GM12878 (cell line): ENCODE data around the gene CYP4F8.

Experiments
- BACH1 ChIP-seq: fragments of 450-650 bp; IDR thresholded peaks from 2 replicates; pipeline ENCODE4 v1.6.1; 2017; ENCODE audit warnings: mild to moderate bottlenecking, borderline replicate concordance
- CBFB ChIP-seq: IDR thresholded peaks from 2 replicates; pipeline ENCODE4 v1.6.1; 2016; ENCODE audit warnings: antibody characterized with exemption, low read depth
- CBX3 ChIP-seq: fragments of 200-600 bp; sonication (generic); IDR thresholded peaks from 2 replicates; pipeline ENCODE4 v1.6.1; 2016; ENCODE audit warnings: low read depth, borderline replicate concordance
- CHD1 ChIP-seq: IDR thresholded peaks from 2 replicates; pipeline ENCODE4 v1.6.1; 2012; ENCODE audit warnings: low read depth, low read length, improper control_type of control experiment
- POLR2A ChIP-seq: IDR thresholded peaks from 2 replicates; pipeline ENCODE4 v1.6.1; 2011; ENCODE audit warnings: low read depth, mild to moderate bottlenecking, low read length
- POLR2AphosphoS5 ChIP-seq: IDR thresholded peaks from 2 replicates; pipeline ENCODE4 v1.6.1; 2011; ENCODE audit warnings: mild to moderate bottlenecking, low read length, inconsistent platforms
- RAD21 ChIP-seq: IDR thresholded peaks from 2 replicates; pipeline ENCODE4 v1.6.1; 2011; ENCODE audit warnings: mild to moderate bottlenecking, low read depth, low read length, moderate library complexity; ENCODE audit not compliant: insufficient read depth
- RUNX3 ChIP-seq: IDR thresholded peaks from 2 replicates; pipeline ENCODE4 v1.6.1; 2012; ENCODE audit warnings: low read length, inconsistent platforms
- TARDBP ChIP-seq: IDR thresholded peaks from 2 replicates; pipeline ENCODE4 v1.6.1; 2016; ENCODE audit warnings: borderline replicate concordance
- TCF7 ChIP-seq: IDR thresholded peaks from 2 replicates; pipeline ENCODE4 v1.6.1; 2014; ENCODE audit warnings: antibody characterized with exemption, borderline replicate concordance
- TF ChIP-seq, protein P1 (sequence below): IDR thresholded peaks from 2 replicates; pipeline ENCODE4 v1.6.1; 2012; ENCODE audit warnings: mild to moderate bottlenecking, low read depth, low read length
- TF ChIP-seq, protein P2 (sequence below), 3 experiments: IDR thresholded peaks in 2 of 3; conservative IDR thresholded peaks in 1 of 3; 2 replicates each; pipeline ENCODE4 v1.5.1; 2011; ENCODE audit warnings: low read depth in 3 of 3, low read length in 3 of 3, mild to moderate bottlenecking in 3 of 3, control low read depth in 2 of 3, moderate library complexity in 2 of 3, inconsistent platforms in 1 of 3, mixed read lengths in 1 of 3; ENCODE audit not compliant: control insufficient read depth in 2 of 3, insufficient read depth in 1 of 3; ENCODE audit errors: extremely low read depth in 1 of 3
- TF ChIP-seq, protein P3 (sequence below): IDR thresholded peaks from 2 replicates; pipeline ENCODE4 v1.6.1; 2012; ENCODE audit warnings: low read depth, low read length, improper control_type of control experiment
- TF ChIP-seq, protein P4 (sequence below): IDR thresholded peaks from 2 replicates; pipeline ENCODE4 v1.6.1; 2011; ENCODE audit warnings: low read depth, low read length, improper control_type of control experiment, borderline replicate concordance

DNA sequence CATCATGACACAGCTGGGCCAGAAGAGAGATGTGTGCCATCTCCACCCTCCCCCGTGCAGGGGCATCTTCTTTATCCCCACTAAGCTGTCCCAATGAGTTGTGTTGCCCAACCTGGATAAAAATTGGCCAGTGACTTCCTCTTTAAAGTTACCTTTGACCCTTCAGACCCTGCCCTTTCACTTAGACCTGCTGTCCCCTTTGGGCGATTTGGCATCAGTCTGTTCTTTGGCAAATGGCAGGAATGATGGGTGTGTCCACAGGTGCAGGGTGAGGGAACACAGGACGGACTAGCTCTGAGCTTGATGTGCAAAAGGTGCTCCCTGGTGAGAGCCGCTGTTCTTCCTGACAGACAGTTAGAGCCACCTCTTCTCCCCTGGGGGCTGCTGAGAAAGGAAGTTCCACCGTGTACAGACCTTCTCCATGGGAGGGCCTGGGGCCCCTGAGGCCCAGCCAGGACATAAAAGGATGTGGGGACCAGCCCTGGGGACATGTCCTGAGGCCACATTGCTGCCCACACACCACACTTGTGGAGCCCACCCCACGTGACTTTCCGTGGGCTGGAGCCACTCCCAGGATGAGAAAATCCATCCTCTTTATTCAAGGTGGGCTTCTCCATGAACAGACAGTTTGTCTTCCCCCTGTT, 1.7 kb downstream of the CYP4F8 start:
- TF ChIP-seq, protein P1, sequence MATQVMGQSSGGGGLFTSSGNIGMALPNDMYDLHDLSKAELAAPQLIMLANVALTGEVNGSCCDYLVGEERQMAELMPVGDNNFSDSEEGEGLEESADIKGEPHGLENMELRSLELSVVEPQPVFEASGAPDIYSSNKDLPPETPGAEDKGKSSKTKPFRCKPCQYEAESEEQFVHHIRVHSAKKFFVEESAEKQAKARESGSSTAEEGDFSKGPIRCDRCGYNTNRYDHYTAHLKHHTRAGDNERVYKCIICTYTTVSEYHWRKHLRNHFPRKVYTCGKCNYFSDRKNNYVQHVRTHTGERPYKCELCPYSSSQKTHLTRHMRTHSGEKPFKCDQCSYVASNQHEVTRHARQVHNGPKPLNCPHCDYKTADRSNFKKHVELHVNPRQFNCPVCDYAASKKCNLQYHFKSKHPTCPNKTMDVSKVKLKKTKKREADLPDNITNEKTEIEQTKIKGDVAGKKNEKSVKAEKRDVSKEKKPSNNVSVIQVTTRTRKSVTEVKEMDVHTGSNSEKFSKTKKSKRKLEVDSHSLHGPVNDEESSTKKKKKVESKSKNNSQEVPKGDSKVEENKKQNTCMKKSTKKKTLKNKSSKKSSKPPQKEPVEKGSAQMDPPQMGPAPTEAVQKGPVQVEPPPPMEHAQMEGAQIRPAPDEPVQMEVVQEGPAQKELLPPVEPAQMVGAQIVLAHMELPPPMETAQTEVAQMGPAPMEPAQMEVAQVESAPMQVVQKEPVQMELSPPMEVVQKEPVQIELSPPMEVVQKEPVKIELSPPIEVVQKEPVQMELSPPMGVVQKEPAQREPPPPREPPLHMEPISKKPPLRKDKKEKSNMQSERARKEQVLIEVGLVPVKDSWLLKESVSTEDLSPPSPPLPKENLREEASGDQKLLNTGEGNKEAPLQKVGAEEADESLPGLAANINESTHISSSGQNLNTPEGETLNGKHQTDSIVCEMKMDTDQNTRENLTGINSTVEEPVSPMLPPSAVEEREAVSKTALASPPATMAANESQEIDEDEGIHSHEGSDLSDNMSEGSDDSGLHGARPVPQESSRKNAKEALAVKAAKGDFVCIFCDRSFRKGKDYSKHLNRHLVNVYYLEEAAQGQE: no peak
- TF ChIP-seq, protein P2, sequence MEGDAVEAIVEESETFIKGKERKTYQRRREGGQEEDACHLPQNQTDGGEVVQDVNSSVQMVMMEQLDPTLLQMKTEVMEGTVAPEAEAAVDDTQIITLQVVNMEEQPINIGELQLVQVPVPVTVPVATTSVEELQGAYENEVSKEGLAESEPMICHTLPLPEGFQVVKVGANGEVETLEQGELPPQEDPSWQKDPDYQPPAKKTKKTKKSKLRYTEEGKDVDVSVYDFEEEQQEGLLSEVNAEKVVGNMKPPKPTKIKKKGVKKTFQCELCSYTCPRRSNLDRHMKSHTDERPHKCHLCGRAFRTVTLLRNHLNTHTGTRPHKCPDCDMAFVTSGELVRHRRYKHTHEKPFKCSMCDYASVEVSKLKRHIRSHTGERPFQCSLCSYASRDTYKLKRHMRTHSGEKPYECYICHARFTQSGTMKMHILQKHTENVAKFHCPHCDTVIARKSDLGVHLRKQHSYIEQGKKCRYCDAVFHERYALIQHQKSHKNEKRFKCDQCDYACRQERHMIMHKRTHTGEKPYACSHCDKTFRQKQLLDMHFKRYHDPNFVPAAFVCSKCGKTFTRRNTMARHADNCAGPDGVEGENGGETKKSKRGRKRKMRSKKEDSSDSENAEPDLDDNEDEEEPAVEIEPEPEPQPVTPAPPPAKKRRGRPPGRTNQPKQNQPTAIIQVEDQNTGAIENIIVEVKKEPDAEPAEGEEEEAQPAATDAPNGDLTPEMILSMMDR (IDR thresholded peaks at IDR 0.05 in 2 of 3, conservative IDR thresholded peaks at IDR 0.05 in 1 of 3; ENCODE audit: control insufficient read depth in 2 of 3, extremely low read depth in 1 of 3, insufficient read depth in 1 of 3, low read depth in 3 of 3, low read length in 3 of 3): no peak
- TF ChIP-seq POLR2AphosphoS5 (no peak), TARDBP (no peak), RAD21 (no peak), TCF7 (no peak), CBX3 (no peak), RUNX3 (no peak), POLR2A (no peak), CBFB (no peak), CHD1 (no peak), BACH1 (no peak)
- TF ChIP-seq, protein P3, sequence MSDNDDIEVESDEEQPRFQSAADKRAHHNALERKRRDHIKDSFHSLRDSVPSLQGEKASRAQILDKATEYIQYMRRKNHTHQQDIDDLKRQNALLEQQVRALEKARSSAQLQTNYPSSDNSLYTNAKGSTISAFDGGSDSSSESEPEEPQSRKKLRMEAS: no peak
- TF ChIP-seq, protein P4, sequence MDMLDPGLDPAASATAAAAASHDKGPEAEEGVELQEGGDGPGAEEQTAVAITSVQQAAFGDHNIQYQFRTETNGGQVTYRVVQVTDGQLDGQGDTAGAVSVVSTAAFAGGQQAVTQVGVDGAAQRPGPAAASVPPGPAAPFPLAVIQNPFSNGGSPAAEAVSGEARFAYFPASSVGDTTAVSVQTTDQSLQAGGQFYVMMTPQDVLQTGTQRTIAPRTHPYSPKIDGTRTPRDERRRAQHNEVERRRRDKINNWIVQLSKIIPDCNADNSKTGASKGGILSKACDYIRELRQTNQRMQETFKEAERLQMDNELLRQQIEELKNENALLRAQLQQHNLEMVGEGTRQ: no peak
